Measurements from ENCODE around the gene TNIP1. TPM values are rescaled to one million over a fixed set of nuclear protein-coding genes. Genes with fewer than 3 reads are reported as not detected.

Gene TNIP1
- total RNA-seq, 3 donors from 2014 or later (not counting 1 experiment from before 2014, with no cell fraction given), result 140 to 180 (median 153) TPM

GRCh38 chr5:150999704-151000442 lies 81.0 kb downstream of the TNIP1 start:
- no peaks in the 10 kb centered on the region for H3K9me3 Mint-ChIP-seq
- WGBS (ENCODE audit: insufficient coverage), result 75% methylated on average over 6 of the region's 7 CpGs
- Histone ChIP-seq H3K27ac (ENCODE audit: low read length) (no peak overlapping the region), H3K36me3 (ENCODE audit: control insufficient read depth, insufficient read depth, low read length) (no peaks in the 10 kb centered on the region), H3K9me3 (ENCODE audit: control insufficient read depth, insufficient read depth, low read length) (no peaks in the 10 kb centered on the region), H3K4me3 (ENCODE audit: low read length) (no peak overlapping the region), H3K4me1 (ENCODE audit: control insufficient read depth, insufficient read depth, low read length) (no peaks in the 10 kb centered on the region), H3K27me3 (ENCODE audit: control insufficient read depth, insufficient read depth, low read length) (no peaks in the 10 kb centered on the region)
- DNase-seq (no peak), ATAC-seq (no peak)
- H3K27ac Mint-ChIP-seq, result no peak overlapping the region
- H3K36me3 Mint-ChIP-seq, result no peaks in the 10 kb centered on the region
- no peak for TF ChIP-seq CTCF (IDR thresholded peaks at IDR 0.05)
- no peaks in the 10 kb centered on the region for H3K4me1 Mint-ChIP-seq
- intact Hi-C loops (cut with micrococcal nuclease), result no loop called here
- peaks cover 6 to 10% of the 10 kb centered on the region in 2 donors for H3K27me3 Mint-ChIP-seq (ENCODE audit: low read depth in 2 of 2)
- no peak overlapping the region for H3K4me3 Mint-ChIP-seq

- intact Hi-C loops (cut with micrococcal nuclease), result no loop called here
- WGBS (ENCODE audit: insufficient coverage), result 93% methylated on average over 1 of the region's 1 CpG
These were observed 86.9 kb downstream of the TNIP1 start for GRCh38 chr5:150993826-150994412.

GRCh38 chr5:150993422-150993821 lies 87.4 kb downstream of the TNIP1 start:
- Mint-ChIP-seq H3K4me1 (no peaks in the 10 kb centered on the region), H3K36me3 (no peaks in the 10 kb centered on the region), H3K9me3 (no peaks in the 10 kb centered on the region), H3K4me3 (no peak overlapping the region), H3K27ac (no peak overlapping the region), H3K27me3 (ENCODE audit: low read depth in 2 of 2) (peaks cover 6 to 24% of the 10 kb centered on the region in 2 donors)
- no peaks in the 10 kb centered on the region for H3K36me3 ChIP-seq (ENCODE audit: control insufficient read depth, insufficient read depth, low read length)
- no peak overlapping the region for H3K4me3 ChIP-seq (ENCODE audit: low read length)
- no peaks in the 10 kb centered on the region for H3K9me3 ChIP-seq (ENCODE audit: control insufficient read depth, insufficient read depth, low read length)
- H3K27me3 ChIP-seq (ENCODE audit: control insufficient read depth, insufficient read depth, low read length), result no peaks in the 10 kb centered on the region
- DNase-seq (no peak), ATAC-seq (no peak)
- no peaks in the 10 kb centered on the region for H3K4me1 ChIP-seq (ENCODE audit: control insufficient read depth, insufficient read depth, low read length)
- WGBS (ENCODE audit: insufficient coverage), result 96% methylated on average over 2 of the region's 2 CpGs
- no peak overlapping the region for H3K27ac ChIP-seq (ENCODE audit: low read length)
- TF ChIP-seq CTCF (IDR thresholded peaks at IDR 0.05), result no peak
- intact Hi-C loops (cut with micrococcal nuclease), result no loop called here

More at GRCh38 chr5:150993826-150994412, 86.9 kb downstream of the TNIP1 start:
- Mint-ChIP-seq H3K9me3 (no peaks in the 10 kb centered on the region), H3K27me3 (ENCODE audit: low read depth in 2 of 2) (peaks cover 6 to 24% of the 10 kb centered on the region in 2 donors), H3K36me3 (no peaks in the 10 kb centered on the region), H3K27ac (no peak overlapping the region), H3K4me1 (no peaks in the 10 kb centered on the region), H3K4me3 (no peak overlapping the region)
- DNase-seq (no peak), ATAC-seq (no peak)
- Histone ChIP-seq H3K27me3 (ENCODE audit: control insufficient read depth, insufficient read depth, low read length) (no peaks in the 10 kb centered on the region), H3K36me3 (ENCODE audit: control insufficient read depth, insufficient read depth, low read length) (no peaks in the 10 kb centered on the region), H3K9me3 (ENCODE audit: control insufficient read depth, insufficient read depth, low read length) (no peaks in the 10 kb centered on the region), H3K4me3 (ENCODE audit: low read length) (no peak overlapping the region), H3K4me1 (ENCODE audit: control insufficient read depth, insufficient read depth, low read length) (no peaks in the 10 kb centered on the region), H3K27ac (ENCODE audit: low read length) (no peak overlapping the region)
- TF ChIP-seq CTCF (IDR thresholded peaks at IDR 0.05), result no peak

Data from natural killer cell (primary cell).